ENCODE data around the gene RRP8.

RRP8 gene

GRCh38 chr11:6622261-6623171 is 19.1 kb upstream of the RRP8 start:
- no peak for TF ChIP-seq CTCF (IDR thresholded peaks at IDR 0.05; ENCODE audit: low read depth, low read length, missing control alignments)
- no peak overlapping the region for H3K4me3 ChIP-seq (ENCODE audit: low read depth, low read length)
- no peak for DNase-seq (ENCODE audit: low read depth)

GRCh38 chr11:6621711-6622211 is 18.3 kb upstream of the RRP8 start:
- no peak overlapping the region for H3K4me3 ChIP-seq (ENCODE audit: low read depth, low read length)
- TF ChIP-seq CTCF (IDR thresholded peaks at IDR 0.05; ENCODE audit: low read depth, low read length, missing control alignments), result no peak
- DNase-seq (ENCODE audit: low read depth), result no peak

DNA sequence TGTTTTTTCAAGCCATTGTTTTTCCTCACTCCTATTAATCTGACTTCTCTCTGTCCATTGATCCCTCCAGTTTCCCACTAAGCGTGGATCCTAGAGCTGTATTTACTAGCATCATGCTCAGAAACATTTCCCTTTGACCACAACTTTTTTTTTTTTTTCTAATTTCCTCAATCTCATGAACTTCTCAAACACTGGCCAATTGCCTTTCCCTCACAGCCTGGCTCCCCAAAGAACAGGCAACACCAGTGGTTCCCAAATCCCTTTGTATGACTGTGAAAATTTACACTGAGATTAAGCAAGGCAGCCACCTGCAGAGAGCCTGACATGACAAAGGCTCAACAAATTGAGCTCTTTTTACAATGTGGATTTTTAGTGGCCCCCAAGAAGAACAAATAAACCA is 17.2 kb upstream of the RRP8 start:
- no peak for DNase-seq (ENCODE audit: low read depth)

GRCh38 chr11:6619004-6619745 is 15.8 kb upstream of the RRP8 start, which contains the start of gene TPP1:
Gene TPP1 (minus strand): TSS chr11:6619422. CDS start chr11:6619400, 22 bp downstream.
- peak; percentile 83 for DNase-seq (ENCODE audit: low read depth)
- TF ChIP-seq CTCF (IDR thresholded peaks at IDR 0.05; ENCODE audit: low read depth, low read length, missing control alignments), result no peak

More for the DNA sequence above, 17.2 kb upstream of the RRP8 start:
- no peak overlapping the region for H3K4me3 ChIP-seq (ENCODE audit: low read depth, low read length)
- TF ChIP-seq CTCF (IDR thresholded peaks at IDR 0.05; ENCODE audit: low read depth, low read length, missing control alignments), result no peak

DNA sequence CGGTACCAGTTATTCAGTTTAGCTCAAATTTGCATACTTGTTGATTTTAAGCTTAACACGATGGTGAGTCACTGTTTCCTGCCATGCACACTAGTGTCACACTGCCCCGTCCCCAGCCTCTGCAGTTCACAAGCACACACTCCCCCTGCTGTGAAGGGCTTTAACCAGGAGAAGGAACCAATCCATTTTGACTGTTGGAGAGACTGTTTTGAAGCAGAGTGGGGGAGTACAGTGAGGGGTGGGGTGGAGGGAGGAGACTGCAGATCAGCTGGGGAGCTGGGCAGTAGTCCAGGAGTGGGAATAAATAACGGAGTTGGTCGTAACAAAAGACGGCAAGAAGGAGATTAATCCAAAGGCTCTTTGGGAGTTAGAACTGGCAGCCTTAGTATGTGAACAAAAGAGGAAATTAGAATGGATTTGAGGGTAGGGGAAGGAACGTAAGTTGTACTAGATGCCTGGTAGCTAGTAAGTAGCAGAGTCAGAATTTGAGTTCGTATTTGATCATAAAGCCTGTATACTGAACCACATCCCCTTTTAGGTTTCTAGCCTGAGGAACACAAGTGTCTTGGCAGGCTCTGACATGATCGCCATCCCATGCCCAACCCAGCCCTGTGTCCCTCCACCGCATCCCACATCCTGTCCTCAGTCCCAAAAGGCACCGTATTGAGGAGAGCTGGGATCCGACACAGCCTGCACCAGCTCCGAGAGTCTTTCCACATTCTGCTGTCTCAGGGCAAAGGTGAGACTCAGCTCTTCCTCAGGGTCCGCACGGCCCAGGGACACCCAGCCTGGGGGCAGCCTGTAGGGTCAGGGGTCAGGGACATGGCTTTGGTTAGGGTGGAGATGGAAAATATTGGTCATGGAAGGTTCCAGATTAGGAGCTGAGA is 14.9 kb upstream of the RRP8 start:
- DNase-seq (ENCODE audit: low read depth), result no peak
- TF ChIP-seq CTCF (IDR thresholded peaks at IDR 0.05; ENCODE audit: low read depth, low read length, missing control alignments), result no peak
- peak overlapping the region; percentile 79 for H3K4me3 ChIP-seq (ENCODE audit: low read depth, low read length)

More at GRCh38 chr11:6619004-6619745, 15.8 kb upstream of the RRP8 start, which contains the start of gene TPP1:
- H3K4me3 ChIP-seq (ENCODE audit: low read depth, low read length), result peak within 1 kb of the TSS; percentile 79

- TF ChIP-seq CTCF (IDR thresholded peaks at IDR 0.05; ENCODE audit: low read depth, low read length, missing control alignments), result no peak
- DNase-seq (ENCODE audit: low read depth), result no peak
- H3K4me3 ChIP-seq (ENCODE audit: low read depth, low read length), result no peak overlapping the region
Observed at GRCh38 chr11:6617315-6617781, 13.9 kb upstream of the RRP8 start.

All from GM12864 (cell line).